Adrenal gland (tissue), 19 donors: Measurements from ENCODE around the gene F8A2. TPM values are rescaled to one million over a fixed set of nuclear protein-coding genes. Genes with fewer than 3 reads are reported as not detected.
"Not testable (repeated sequence)": the region's sequence is repeated elsewhere in the genome, so short reads cannot be mapped to it uniquely, and the experiment has no call there.

ENCODE experiments used
- DNase-seq, 7 donors: peaks; one replicate each; pipeline ENCODE4 v3.0.0-alpha.2; 2019 to 2020
- H3K27ac ChIP-seq, 5 donors: fragments of 200-600 bp; sonication (generic) in 4 of 5; 1 replicate in 3 of 5; 2 replicates in 2 of 5; pipeline versions ENCODE4 v1.5.1 to v1.8.0; 2016 to 2020; ENCODE audit warnings: mild to moderate bottlenecking in 1 of 5
- H3K27me3 ChIP-seq: fragments of 200-600 bp; 2 replicates; pipeline ENCODE4 v1.8.0; 2021
- H3K36me3 ChIP-seq, 2 donors: fragments of 200-600 bp; replicated peaks in 1 of 2; 1 replicate in 1 of 2; 2 replicates in 1 of 2; pipeline versions ENCODE4 v1.5.1 to v1.8.0; 2018 to 2022
- H3K4me1 ChIP-seq, 2 donors: fragments of 200-600 bp; replicated peaks in 1 of 2; 1 replicate in 1 of 2; 2 replicates in 1 of 2; pipeline versions ENCODE4 v1.5.1 to v1.8.0; 2018 to 2021
- H3K4me3 ChIP-seq, 4 donors: fragments of 200-600 bp; sonication (generic) in 3 of 4; one replicate each; pipeline ENCODE4 v1.5.1; 2016 to 2018
- H3K9me3 ChIP-seq, 3 donors: fragments of 200-600 bp; sonication (generic) in 1 of 3; replicated peaks in 1 of 3; 1 replicate in 2 of 3; 2 replicates in 1 of 3; pipeline versions ENCODE4 v1.5.1 to v1.8.0; 2016 to 2021
- POLR2A ChIP-seq, 2 donors: fragments of 450-650 bp; IDR thresholded peaks; one replicate each; pipeline ENCODE4 v1.6.1; 2017; ENCODE audit warnings: antibody characterized with exemption in 2 of 2, mild to moderate bottlenecking in 2 of 2, moderate library complexity in 1 of 2
- WGBS, 4 donors: extraction: QIAGEN DNeasy Blood & Tissue Kit in 2 of 4; methylation state at CpG; one replicate each; pipeline versions ENCODE4 v1.1.5 to v1.1.7; 2013 to 2017; 5-methylcytosine and 5-hydroxymethylcytosine counted together
- intact Hi-C, 2 donors: fragments of 100-400 bp; cut with DNase I; formaldehyde crosslinking; loops; one replicate each; pipeline versions ENCODE4 v1.14.1 to v1.15.0; 2022 to 2023
- long read RNA-seq, 10 donors: library from polyadenylated mRNA in 3 of 10; unstranded in 2 of 10; stranded (forward) in 1 of 10; transcript quantifications; one replicate each; pipeline ENCODE4 v2.0.0 and lab custom pipeline, GENCODE V29; 2021 to 2026
- polyA plus RNA-seq, 3 donors: library from polyadenylated mRNA; stranded (reverse); fragments of 200-250 nt in 2 of 3; fragments of 350-450 nt in 1 of 3; fragmentation: Illumina TruSeq in 1 of 3; extraction: RNeasy Lipid Tissue Mini Kit (QIAGEN cat#74804) in 1 of 3; gene quantifications; one replicate each; pipeline ENCODE4 v1.2.3, GENCODE V29; 2013 to 2014
- total RNA-seq, 9 donors: library from RNA; depleted of rRNA in 4 of 9; stranded (reverse); fragments of >200 nt in 4 of 9; fragments of 120-200 nt in 1 of 9; fragmentation: NEBNext Ultra II Directional in 1 of 9; extraction: Animal tissue kit (Norgen Biotek cat#: 25700) in 1 of 9; gene quantifications; one replicate each; pipeline versions ENCODE4 v1.1.0 to v1.2.4, GENCODE V29; 2013 to 2023
- TF ChIP-seq, protein P1 (sequence below), 6 experiments: fragments of 450-650 bp in 4 of 6; fragments of 200-600 bp in 2 of 6; sonication (generic) in 1 of 6; IDR thresholded peaks; 1 replicate in 5 of 6; 2 replicates in 1 of 6; pipeline versions ENCODE4 v1.5.1 to v1.8.0; 2016 to 2021; ENCODE audit warnings: antibody characterized with exemption in 6 of 6, mild to moderate bottlenecking in 2 of 6, moderate library complexity in 1 of 6
- donor health status: healthy with polysubstance abuse.
- donor health status: Bipolar disorder and iron deficiency.
- donor health status: DM: yes; HTN: yes; CAD: no.
- donor health status: DM: no; HTN: no; CAD: no.
- donor health status: DM: no; HTN: no; CAD: no.
- donor health status: DM: yes; HTN: yes; CAD: no.

Gene F8A2
- 10 to 100 TPM in 1 of 9 donors, 1 to 10 TPM in 1, not detected in 7; 7.1 to 25.1 TPM for total RNA-seq
- not detected for polyA plus RNA-seq
- long read RNA-seq, donor 1, transcript F8A2-201 (1 exons, 1,116 nt): major isoform, 5 of 5 reads
- long read RNA-seq, donor 1, partial matches to known transcripts: 0 of 5 reads
- long read RNA-seq, donor 1, other reads (novel, unspliced or antisense): 0 of 5 reads
- long read RNA-seq, donor 2: 0 reads
- long read RNA-seq, donor 3, transcript F8A2-201 (1 exons, 1,116 nt): major isoform, 5 of 5 reads
- long read RNA-seq, donor 3, partial matches to known transcripts: 0 of 5 reads
- long read RNA-seq, donor 3, other reads (novel, unspliced or antisense): 0 of 5 reads
- long read RNA-seq, donor 4: 0 reads
- long read RNA-seq, donor 5, partial matches to known transcripts: 0 of 1 reads
- long read RNA-seq, donor 5, other reads (novel, unspliced or antisense): 0 of 1 reads
- long read RNA-seq, donor 6: 0 reads
- long read RNA-seq, donor 7, partial matches to known transcripts: 0 of 2 reads
- long read RNA-seq, donor 7, other reads (novel, unspliced or antisense): 0 of 2 reads
- long read RNA-seq, donor 8, partial matches to known transcripts: 0 of 3 reads
- long read RNA-seq, donor 8, other reads (novel, unspliced or antisense): 0 of 3 reads
- long read RNA-seq, donor 9, transcript F8A2-201 (1 exons, 1,116 nt): major isoform, 7 of 7 reads
- long read RNA-seq, donor 9, partial matches to known transcripts: 0 of 7 reads
- long read RNA-seq, donor 9, other reads (novel, unspliced or antisense): 0 of 7 reads
- long read RNA-seq, donor 10, partial matches to known transcripts: 0 of 2 reads
- long read RNA-seq, donor 10, other reads (novel, unspliced or antisense): 0 of 2 reads

DNA sequence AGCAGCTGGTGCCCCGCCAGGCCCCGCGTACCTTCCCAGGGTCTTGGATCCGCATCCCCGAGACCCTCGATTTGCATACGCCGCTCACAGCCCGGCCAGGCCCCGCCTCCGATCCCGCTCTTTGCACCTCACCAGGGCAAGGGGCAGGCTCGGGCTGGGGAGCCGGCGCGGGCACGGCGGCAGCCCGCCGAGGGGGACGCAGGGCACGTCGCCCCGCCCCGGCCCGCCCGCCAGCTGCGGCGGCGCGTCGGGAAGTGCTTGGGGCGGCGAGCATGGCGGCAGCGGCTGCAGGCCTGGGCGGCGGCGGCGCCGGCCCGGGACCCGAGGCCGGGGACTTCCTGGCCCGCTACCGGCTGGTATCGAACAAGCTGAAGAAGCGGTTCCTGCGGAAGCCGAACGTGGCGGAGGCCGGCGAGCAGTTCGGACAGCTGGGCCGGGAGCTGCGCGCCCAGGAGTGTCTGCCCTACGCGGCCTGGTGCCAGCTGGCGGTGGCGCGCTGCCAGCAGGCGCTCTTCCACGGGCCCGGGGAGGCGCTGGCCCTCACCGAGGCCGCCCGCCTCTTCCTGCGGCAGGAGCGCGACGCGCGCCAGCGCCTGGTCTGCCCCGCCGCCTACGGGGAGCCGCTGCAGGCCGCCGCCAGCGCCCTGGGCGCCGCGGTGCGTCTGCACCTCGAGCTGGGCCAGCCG, at the start of gene F8A2:
F8A2 (plus strand) TSS at position 253 of the 686 bp plus-strand sequence; CDS start at position 273, 20 bp downstream.
- H3K4me1 ChIP-seq, H3K27me3 ChIP-seq, intact Hi-C loops, H3K9me3 ChIP-seq, H3K36me3 ChIP-seq, H3K27ac ChIP-seq, H3K4me3 ChIP-seq, DNase-seq: not testable (repeated sequence)
- no CpG with 5 or more reads among the region's 90 CpGs for WGBS, 4 donors

DNA sequence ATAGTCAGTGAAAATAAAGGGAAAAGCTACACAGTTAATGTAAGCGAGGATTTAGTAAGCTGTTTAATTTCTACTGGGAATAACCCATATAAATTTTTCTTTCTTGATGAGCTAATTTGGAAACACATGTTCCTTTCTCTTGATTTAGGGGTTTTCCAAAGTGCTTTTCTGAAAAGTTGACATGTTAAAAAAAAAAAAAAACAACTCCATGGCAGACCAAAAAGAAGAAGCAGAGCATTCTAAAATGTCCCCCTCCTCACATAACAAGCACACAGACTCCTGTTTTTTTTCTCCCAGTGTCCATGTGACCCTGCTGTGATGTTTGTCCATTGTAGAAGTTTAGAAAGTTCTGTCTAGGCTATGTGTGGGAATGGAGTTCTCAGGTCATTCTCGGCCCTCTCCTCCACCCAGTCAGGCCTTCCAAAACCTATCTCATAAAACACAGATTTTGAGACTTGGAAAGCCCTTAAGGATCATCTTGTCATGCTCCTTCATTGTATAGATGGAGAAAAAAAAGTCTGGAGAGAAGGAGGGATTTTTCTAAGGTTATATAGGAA, 48.3 kb upstream of the F8A2 start:
- Histone ChIP-seq H3K36me3 (no peaks in the 10 kb centered on the region), H3K9me3 (no peaks in the 10 kb centered on the region), H3K4me1 (no peaks in the 10 kb centered on the region), H3K4me3 (peak overlapping the region in 1 of 4 donors; percentile 44), H3K27ac (peak overlapping the region in 1 of 5 donors; percentile 22), H3K27me3 (no peaks in the 10 kb centered on the region)
- TF ChIP-seq, protein P1, sequence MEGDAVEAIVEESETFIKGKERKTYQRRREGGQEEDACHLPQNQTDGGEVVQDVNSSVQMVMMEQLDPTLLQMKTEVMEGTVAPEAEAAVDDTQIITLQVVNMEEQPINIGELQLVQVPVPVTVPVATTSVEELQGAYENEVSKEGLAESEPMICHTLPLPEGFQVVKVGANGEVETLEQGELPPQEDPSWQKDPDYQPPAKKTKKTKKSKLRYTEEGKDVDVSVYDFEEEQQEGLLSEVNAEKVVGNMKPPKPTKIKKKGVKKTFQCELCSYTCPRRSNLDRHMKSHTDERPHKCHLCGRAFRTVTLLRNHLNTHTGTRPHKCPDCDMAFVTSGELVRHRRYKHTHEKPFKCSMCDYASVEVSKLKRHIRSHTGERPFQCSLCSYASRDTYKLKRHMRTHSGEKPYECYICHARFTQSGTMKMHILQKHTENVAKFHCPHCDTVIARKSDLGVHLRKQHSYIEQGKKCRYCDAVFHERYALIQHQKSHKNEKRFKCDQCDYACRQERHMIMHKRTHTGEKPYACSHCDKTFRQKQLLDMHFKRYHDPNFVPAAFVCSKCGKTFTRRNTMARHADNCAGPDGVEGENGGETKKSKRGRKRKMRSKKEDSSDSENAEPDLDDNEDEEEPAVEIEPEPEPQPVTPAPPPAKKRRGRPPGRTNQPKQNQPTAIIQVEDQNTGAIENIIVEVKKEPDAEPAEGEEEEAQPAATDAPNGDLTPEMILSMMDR (IDR thresholded peaks at IDR 0.05): no peak
- TF ChIP-seq POLR2A (IDR thresholded peaks at IDR 0.05): no peak
- no peak for DNase-seq
- WGBS, 4 donors: 55 to 72% (median 61%) methylated on average over 2 of the region's 2 CpGs
- intact Hi-C loops: no loop called here

GRCh38 chrX:155334486-155335336, 47.2 kb upstream of the F8A2 start, which contains the start of gene CLIC2:
CLIC2 (minus strand) TSS chrX:155334614; CDS start chrX:155334427, 187 bp downstream.
- intact Hi-C loops: no loop called here
- WGBS, 4 donors: 24 to 50% (median 28%) methylated on average over 3 to 5 of the region's 5 CpGs
- H3K4me3 ChIP-seq: peak within 1 kb of the TSS in 1 of 4 donors; percentile 44
- DNase-seq: peak in 5 of 7 donors; percentile 9 to 69 (median 30)
- no peaks in the 10 kb centered on the region for H3K4me1 ChIP-seq
- TF ChIP-seq, protein P1 (IDR thresholded peaks at IDR 0.05): no peak
- TF ChIP-seq POLR2A (IDR thresholded peaks at IDR 0.05): no peak
- H3K9me3 ChIP-seq: no peaks in the 10 kb centered on the region
- no peaks in the 10 kb centered on the region for H3K27me3 ChIP-seq
- H3K36me3 ChIP-seq: no peaks in the 10 kb centered on the region
- H3K27ac ChIP-seq: peak within 1 kb of the TSS in 2 of 5 donors; percentile 22 to 34

GRCh38 chrX:155335337-155335712, 46.6 kb upstream of the F8A2 start:
- intact Hi-C loops: not testable (repeated sequence)
- 57 to 83% (median 67%) methylated on average over 1 of the region's 1 CpG for WGBS, 4 donors
- H3K27ac ChIP-seq: peak overlapping the region in 2 of 5 donors; percentile 22 to 34

GRCh38 chrX:155345689-155346088, 36.2 kb upstream of the F8A2 start:
- H3K9me3 ChIP-seq, H3K27me3 ChIP-seq, H3K36me3 ChIP-seq, DNase-seq, H3K4me1 ChIP-seq, H3K27ac ChIP-seq, intact Hi-C loops, H3K4me3 ChIP-seq: not testable (repeated sequence)
- no CpG with 5 or more reads among the region's 1 CpG for WGBS, 4 donors

More at GRCh38 chrX:155335337-155335712, 46.6 kb upstream of the F8A2 start:
- not testable (repeated sequence) for H3K27me3 ChIP-seq, H3K4me3 ChIP-seq, H3K4me1 ChIP-seq, DNase-seq, H3K36me3 ChIP-seq, H3K9me3 ChIP-seq

- H3K27me3 ChIP-seq, H3K27ac ChIP-seq, H3K9me3 ChIP-seq, DNase-seq, H3K4me1 ChIP-seq, H3K36me3 ChIP-seq, intact Hi-C loops, H3K4me3 ChIP-seq: not testable (repeated sequence)
- WGBS, 4 donors: no CpG with 5 or more reads among the region's 4 CpGs
Measured at GRCh38 chrX:155349448-155349847, 32.4 kb upstream of the F8A2 start.

DNA sequence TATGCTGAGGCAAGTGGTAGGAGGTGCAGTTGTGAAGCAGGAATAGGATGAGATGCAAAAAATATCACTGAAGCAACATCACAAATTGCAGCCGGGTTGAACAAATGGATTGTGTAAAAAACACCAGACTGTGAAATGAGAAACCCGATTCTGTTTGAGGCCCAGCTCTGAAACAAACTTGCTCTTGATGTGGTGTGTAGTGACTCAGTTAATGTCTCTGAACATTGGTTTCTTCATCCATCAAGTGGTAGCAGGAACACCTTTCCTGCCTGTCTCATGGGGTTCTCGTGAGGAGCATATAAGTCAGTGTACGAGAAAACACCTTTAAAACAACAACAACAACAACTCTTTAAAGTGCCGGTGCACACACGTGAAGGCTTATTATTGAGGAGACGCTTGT, 18.2 kb upstream of the F8A2 start:
- H3K36me3 ChIP-seq, H3K27me3 ChIP-seq, intact Hi-C loops, H3K4me3 ChIP-seq, H3K27ac ChIP-seq, DNase-seq, H3K9me3 ChIP-seq, H3K4me1 ChIP-seq: not testable (repeated sequence)
- no CpG with 5 or more reads among the region's 7 CpGs for whole genome bisulfite sequencing, 4 donors
